Skeletal muscle tissue (tissue), 4 donors: Measurements from ENCODE around the gene USP17L22. TPM values are rescaled to one million over a fixed set of nuclear protein-coding genes. Genes with fewer than 3 reads are reported as not detected.
"Not testable (repeated sequence)": the region's sequence is repeated elsewhere in the genome, so short reads cannot be mapped to it uniquely, and the experiment has no call there.

Source experiments
- H3K27ac ChIP-seq: one replicate; pipeline ENCODE4 v1.7.0; 2013; ENCODE audit warnings: mild to moderate bottlenecking, low read depth, low read length, inconsistent platforms
- H3K27me3 ChIP-seq, 3 donors: one replicate each; pipeline ENCODE4 v1.7.0; 2013; ENCODE audit warnings: low read length in 3 of 3; ENCODE audit not compliant: control insufficient read depth in 3 of 3, insufficient read depth in 3 of 3
- H3K36me3 ChIP-seq, 3 donors: one replicate each; pipeline ENCODE4 v1.7.0; 2013; ENCODE audit warnings: low read length in 3 of 3; ENCODE audit not compliant: control insufficient read depth in 3 of 3, insufficient read depth in 3 of 3
- H3K4me1 ChIP-seq, 3 donors: one replicate each; pipeline ENCODE4 v1.7.0; 2013; ENCODE audit warnings: low read length in 3 of 3, mild to moderate bottlenecking in 3 of 3; ENCODE audit not compliant: control insufficient read depth in 3 of 3, insufficient read depth in 3 of 3
- H3K4me3 ChIP-seq, 3 donors: one replicate each; pipeline ENCODE4 v1.7.0; 2013; ENCODE audit warnings: low read length in 3 of 3
- H3K9ac ChIP-seq, 3 donors: one replicate each; pipeline ENCODE4 v1.7.0; 2013; ENCODE audit warnings: low read length in 3 of 3, mild to moderate bottlenecking in 3 of 3, moderate library complexity in 2 of 3, low read depth in 1 of 3
- H3K9me3 ChIP-seq, 3 donors: one replicate each; pipeline ENCODE4 v1.7.0; 2013; ENCODE audit warnings: low read length in 3 of 3; ENCODE audit not compliant: control insufficient read depth in 3 of 3
- total RNA-seq: library from RNA; depleted of rRNA; stranded (reverse); fragments of >200 nt; gene quantifications from one replicate; pipeline ENCODE4 v1.2.3, GENCODE V29; 2014
- donor health status: Osteomylitis.

The USP17L22 gene
- total RNA-seq, result not detected

GRCh38 chr4:9267319-9267718 is at the start of gene USP17L22:
Gene USP17L22 (plus strand): TSS chr4:9267619. CDS start chr4:9267619, 0 bp downstream.
- H3K4me3 ChIP-seq, result not testable (repeated sequence)

GRCh38 chr4:9219852-9220251 is 47.6 kb upstream of the USP17L22 start, which contains the start of gene USP17L12:
Gene USP17L12 (plus strand): TSS chr4:9220152. CDS start chr4:9220152, 0 bp downstream.
- H3K36me3 ChIP-seq, H3K27me3 ChIP-seq, H3K9me3 ChIP-seq, H3K9ac ChIP-seq, H3K27ac ChIP-seq, H3K4me3 ChIP-seq, H3K4me1 ChIP-seq: not testable (repeated sequence)

More at GRCh38 chr4:9267319-9267718, at the start of gene USP17L22:
- not testable (repeated sequence) for H3K9me3 ChIP-seq, H3K4me1 ChIP-seq, H3K27me3 ChIP-seq, H3K36me3 ChIP-seq, H3K27ac ChIP-seq, H3K9ac ChIP-seq

- not testable (repeated sequence) for H3K4me3 ChIP-seq, H3K9me3 ChIP-seq, H3K4me1 ChIP-seq, H3K27ac ChIP-seq, H3K36me3 ChIP-seq, H3K27me3 ChIP-seq, H3K9ac ChIP-seq
Measured at GRCh38 chr4:9224596-9224995, 42.8 kb upstream of the USP17L22 start, which contains the start of gene USP17L13. Gene USP17L13 (plus strand): TSS chr4:9224896. CDS start chr4:9224896, 0 bp downstream.

- not testable (repeated sequence) for H3K9ac ChIP-seq, H3K9me3 ChIP-seq, H3K27me3 ChIP-seq, H3K4me3 ChIP-seq, H3K27ac ChIP-seq, H3K4me1 ChIP-seq, H3K36me3 ChIP-seq
Measured at GRCh38 chr4:9230249-9230648, 37.2 kb upstream of the USP17L22 start.

GRCh38 chr4:9234085-9234484 is 33.3 kb upstream of the USP17L22 start, which contains the start of gene USP17L15:
Gene USP17L15 (plus strand): TSS chr4:9234385. CDS start chr4:9234385, 0 bp downstream.
- H3K4me3 ChIP-seq, H3K27me3 ChIP-seq, H3K9ac ChIP-seq, H3K36me3 ChIP-seq, H3K4me1 ChIP-seq, H3K27ac ChIP-seq, H3K9me3 ChIP-seq: not testable (repeated sequence)

- not testable (repeated sequence) for H3K9me3 ChIP-seq, H3K36me3 ChIP-seq, H3K9ac ChIP-seq, H3K4me3 ChIP-seq, H3K27ac ChIP-seq, H3K27me3 ChIP-seq, H3K4me1 ChIP-seq
Measured at GRCh38 chr4:9238461-9238860, 29.0 kb upstream of the USP17L22 start.

GRCh38 chr4:9243579-9243978 is 23.8 kb upstream of the USP17L22 start, which contains the start of gene USP17L17:
Gene USP17L17 (plus strand): TSS chr4:9243879. CDS start chr4:9243879, 0 bp downstream.
- H3K27ac ChIP-seq, H3K9ac ChIP-seq, H3K4me1 ChIP-seq, H3K36me3 ChIP-seq, H3K27me3 ChIP-seq, H3K9me3 ChIP-seq, H3K4me3 ChIP-seq: not testable (repeated sequence)

GRCh38 chr4:9247953-9248680 is 19.3 kb upstream of the USP17L22 start, which contains the start of gene USP17L18:
Gene USP17L18 (plus strand): TSS chr4:9248630. CDS start chr4:9248630, 0 bp downstream.
- H3K9ac ChIP-seq, H3K27ac ChIP-seq, H3K4me1 ChIP-seq, H3K4me3 ChIP-seq, H3K36me3 ChIP-seq, H3K9me3 ChIP-seq, H3K27me3 ChIP-seq: not testable (repeated sequence)

GRCh38 chr4:9253078-9253477 is 14.3 kb upstream of the USP17L22 start, which contains the start of gene USP17L19:
Gene USP17L19 (plus strand): TSS chr4:9253378. CDS start chr4:9253378, 0 bp downstream.
- H3K4me3 ChIP-seq, H3K36me3 ChIP-seq, H3K27me3 ChIP-seq, H3K9ac ChIP-seq, H3K4me1 ChIP-seq, H3K9me3 ChIP-seq, H3K27ac ChIP-seq: not testable (repeated sequence)

- H3K36me3 ChIP-seq, H3K4me1 ChIP-seq, H3K9ac ChIP-seq: not testable (repeated sequence)
Measured at GRCh38 chr4:9257824-9258223, 9.6 kb upstream of the USP17L22 start, which contains the start of gene USP17L20. Gene USP17L20 (plus strand): TSS chr4:9258124. CDS start chr4:9258124, 0 bp downstream.

More at GRCh38 chr4:9257824-9258223, 9.6 kb upstream of the USP17L22 start, which contains the start of gene USP17L20:
- H3K27me3 ChIP-seq, H3K9me3 ChIP-seq, H3K27ac ChIP-seq, H3K4me3 ChIP-seq: not testable (repeated sequence)
